ENCODE results near the gene RNF212. TPM values are rescaled to one million over a fixed set of nuclear protein-coding genes. Genes with fewer than 3 reads are reported as not detected.
"Not testable (repeated sequence)": the region's sequence is repeated elsewhere in the genome, so short reads cannot be mapped to it uniquely, and the experiment has no call there.

The RNF212 gene
- total and polyA plus RNA-seq, 7 experiments from 2014 or later = 1.8 to 6.7 (median 3.1) TPM

GRCh38 chr4:1137063-1137776 lies 23.9 kb upstream of the RNF212 start:
- Mint-ChIP-seq H3K9me3 (peaks cover 0 to 4% (median 0%) of the 10 kb centered on the region in 11 donors), H3K36me3 (peaks cover 0 to 6% (median 0%) of the 10 kb centered on the region in 5 donors), H3K27ac (peak overlapping the region in 8 of 9 donors; percentile 7 to 73 (median 53)), H3K4me3 (peak overlapping the region; percentile 42 to 88 (median 80)), H3K4me1 (peaks cover 7 to 29% (median 21%) of the 10 kb centered on the region in 7 donors), H3K27me3 (peaks cover 0 to 30% (median 0%) of the 10 kb centered on the region in 5 donors)
- ChIA-PET POLR2A (interaction anchor here (0.6 to 1.4 kb wide), 5 partner anchors 110 to 498 kb away, joined by 3 to 4 read pairs (median 4); partner anchors contain the start of gene CTBP1), CTCF (interaction anchor here (0.5 to 2.2 kb wide), 4 partner anchors 32 to 1456 kb away, joined by 3 to 7 read pairs (median 4); no protein-coding TSS in a partner anchor)
- Histone ChIP-seq H3K27ac (ENCODE audit: low read depth, low read length) (peak overlapping the region; percentile 41), H3K4me3 (ENCODE audit: low read length) (peak overlapping the region; percentile 41), H3K9me3 (ENCODE audit: control insufficient read depth in 2 of 3, low read length in 3 of 3) (no peaks in the 10 kb centered on the region), H3K36me3 (ENCODE audit: control insufficient read depth in 2 of 3, insufficient read depth in 3 of 3, low read length in 3 of 3) (no peaks in the 10 kb centered on the region), H3K4me1 (ENCODE audit: control insufficient read depth in 2 of 2, insufficient read depth in 2 of 2, low read length in 2 of 2) (peaks cover 0 to 13% of the 10 kb centered on the region in 2 donors), H3K27me3 (ENCODE audit: control insufficient read depth in 2 of 2, insufficient read depth in 2 of 2, low read length in 2 of 2) (no peaks in the 10 kb centered on the region)
- peak in 4 of 9 donors; percentile 14 to 33 (median 24) for DNase-seq
- ATAC-seq = peak; percentile 31
- intact Hi-C loops (cut with micrococcal nuclease) = no loop called here

GRCh38 chr4:1136048-1136447 lies 22.7 kb upstream of the RNF212 start:
- H3K4me1 Mint-ChIP-seq = peaks cover 7 to 29% (median 21%) of the 10 kb centered on the region in 7 donors
- H3K9me3 ChIP-seq (ENCODE audit: control insufficient read depth in 2 of 3, low read length in 3 of 3) = no peaks in the 10 kb centered on the region
- no peak overlapping the region for H3K4me3 ChIP-seq (ENCODE audit: low read length)
- H3K27ac ChIP-seq (ENCODE audit: low read depth, low read length) = no peak overlapping the region
- intact Hi-C loops (cut with micrococcal nuclease) = no loop called here
- peak overlapping the region in 9 of 10 donors; percentile 36 to 85 (median 56) for H3K4me3 Mint-ChIP-seq
- H3K4me1 ChIP-seq (ENCODE audit: control insufficient read depth in 2 of 2, insufficient read depth in 2 of 2, low read length in 2 of 2) = peaks cover 0 to 13% of the 10 kb centered on the region in 2 donors
- peak overlapping the region in 7 of 9 donors; percentile 2 to 90 (median 63) for H3K27ac Mint-ChIP-seq
- H3K27me3 ChIP-seq (ENCODE audit: control insufficient read depth in 2 of 2, insufficient read depth in 2 of 2, low read length in 2 of 2) = no peaks in the 10 kb centered on the region
- ATAC-seq = peak; percentile 24
- peaks cover 0 to 6% (median 0%) of the 10 kb centered on the region in 5 donors for H3K36me3 Mint-ChIP-seq
- H3K9me3 Mint-ChIP-seq = peaks cover 0 to 4% (median 0%) of the 10 kb centered on the region in 11 donors
- CTCF ChIA-PET = interaction anchor here (2.2 kb wide), 1 partner anchor 131 kb away, joined by 7 read pairs; no protein-coding TSS in a partner anchor
- H3K27me3 Mint-ChIP-seq = peaks cover 0 to 20% (median 0%) of the 10 kb centered on the region in 5 donors
- no peaks in the 10 kb centered on the region for H3K36me3 ChIP-seq (ENCODE audit: control insufficient read depth in 2 of 3, insufficient read depth in 3 of 3, low read length in 3 of 3)
- POLR2A ChIA-PET = interaction anchor here (0.6 kb wide), 1 partner anchor 196 kb away, joined by 3 read pairs; no protein-coding TSS in a partner anchor
- DNase-seq = peak in 3 of 9 donors; percentile 18 to 50 (median 38)

- no peak overlapping the region for H3K4me3 Mint-ChIP-seq
- no peak for DNase-seq
- CTCF ChIA-PET = interaction anchor here (4.0 kb wide), 1 partner anchor 133 kb away, joined by 34 read pairs; no protein-coding TSS in a partner anchor
- intact Hi-C loops (cut with micrococcal nuclease) = loop anchor here in 1 of 2 donors (5.0 kb wide), 1 partner anchor 69 kb away; no protein-coding TSS in a partner anchor
- H3K27ac Mint-ChIP-seq = no peak overlapping the region
- H3K4me1 ChIP-seq (ENCODE audit: control insufficient read depth in 2 of 2, insufficient read depth in 2 of 2, low read length in 2 of 2) = peaks cover 0 to 13% of the 10 kb centered on the region in 2 donors
- no peaks in the 10 kb centered on the region for H3K27me3 ChIP-seq (ENCODE audit: control insufficient read depth in 2 of 2, insufficient read depth in 2 of 2, low read length in 2 of 2)
- H3K9me3 Mint-ChIP-seq = peaks cover 0 to 2% (median 0%) of the 10 kb centered on the region in 11 donors
- H3K36me3 Mint-ChIP-seq = peaks cover 0 to 3% (median 0%) of the 10 kb centered on the region in 5 donors
- no peak overlapping the region for H3K27ac ChIP-seq (ENCODE audit: low read depth, low read length)
- ATAC-seq = no peak
- H3K36me3 ChIP-seq (ENCODE audit: control insufficient read depth in 2 of 3, insufficient read depth in 3 of 3, low read length in 3 of 3) = no peaks in the 10 kb centered on the region
- H3K4me1 Mint-ChIP-seq = peaks cover 7 to 34% (median 25%) of the 10 kb centered on the region in 7 donors
- H3K4me3 ChIP-seq (ENCODE audit: low read length) = no peak overlapping the region
- POLR2A ChIA-PET = interaction anchor here (0.9 kb wide), 1 partner anchor 131 kb away, joined by 3 read pairs; no protein-coding TSS in a partner anchor
- H3K9me3 ChIP-seq (ENCODE audit: control insufficient read depth in 2 of 3, low read length in 3 of 3) = no peaks in the 10 kb centered on the region
- H3K27me3 Mint-ChIP-seq = peaks cover 0 to 14% (median 0%) of the 10 kb centered on the region in 5 donors
Observed at GRCh38 chr4:1133033-1133432, 19.7 kb upstream of the RNF212 start.

GRCh38 chr4:1130316-1131186 lies 17.2 kb upstream of the RNF212 start:
- no peak overlapping the region for H3K27ac Mint-ChIP-seq
- intact Hi-C loops (cut with micrococcal nuclease) = loop anchor here (1.0 to 5.0 kb wide), 11 partner anchors 37 to 499 kb away; partner anchors contain the start of gene MAEA (in 1 of the 2)
- CTCF ChIA-PET = interaction anchor here (0.6 to 4.0 kb wide), 13 partner anchors 9 to 466 kb away, joined by 3 to 34 read pairs (median 3); partner anchors contain the start of gene UVSSA

GRCh38 chr4:1126506-1126905 lies 13.1 kb upstream of the RNF212 start:
- no peaks in the 10 kb centered on the region for H3K4me1 ChIP-seq (ENCODE audit: control insufficient read depth in 2 of 2, insufficient read depth in 2 of 2, low read length in 2 of 2)
- Mint-ChIP-seq H3K27me3 (peaks cover 0 to 35% (median 12%) of the 10 kb centered on the region in 5 donors), H3K9me3 (no peaks in the 10 kb centered on the region), H3K36me3 (no peaks in the 10 kb centered on the region), H3K4me3 (no peak overlapping the region), H3K4me1 (peaks cover 0 to 5% (median 4%) of the 10 kb centered on the region in 7 donors), H3K27ac (no peak overlapping the region)
- ChIA-PET POLR2A (no interaction called here), CTCF (interaction anchor here (1.2 kb wide), 1 partner anchor 229 kb away, joined by 3 read pairs; no protein-coding TSS in a partner anchor)
- no peak overlapping the region for H3K4me3 ChIP-seq (ENCODE audit: low read length)
- no peaks in the 10 kb centered on the region for H3K36me3 ChIP-seq (ENCODE audit: control insufficient read depth in 2 of 3, insufficient read depth in 3 of 3, low read length in 3 of 3)
- no peak for ATAC-seq
- no peak overlapping the region for H3K27ac ChIP-seq (ENCODE audit: low read depth, low read length)
- intact Hi-C loops (cut with micrococcal nuclease) = no loop called here
- H3K27me3 ChIP-seq (ENCODE audit: control insufficient read depth in 2 of 2, insufficient read depth in 2 of 2, low read length in 2 of 2) = no peaks in the 10 kb centered on the region
- no peaks in the 10 kb centered on the region for H3K9me3 ChIP-seq (ENCODE audit: control insufficient read depth in 2 of 3, low read length in 3 of 3)
- DNase-seq = no peak

More at GRCh38 chr4:1130316-1131186, 17.2 kb upstream of the RNF212 start:
- Mint-ChIP-seq H3K27me3 (peaks cover 0 to 24% (median 6%) of the 10 kb centered on the region in 5 donors), H3K9me3 (no peaks in the 10 kb centered on the region), H3K36me3 (no peaks in the 10 kb centered on the region), H3K4me1 (peaks cover 0 to 9% (median 4%) of the 10 kb centered on the region in 7 donors), H3K4me3 (peak overlapping the region in 1 of 10 donors; percentile 46)
- Histone ChIP-seq H3K4me1 (ENCODE audit: control insufficient read depth in 2 of 2, insufficient read depth in 2 of 2, low read length in 2 of 2) (no peaks in the 10 kb centered on the region), H3K36me3 (ENCODE audit: control insufficient read depth in 2 of 3, insufficient read depth in 3 of 3, low read length in 3 of 3) (no peaks in the 10 kb centered on the region), H3K9me3 (ENCODE audit: control insufficient read depth in 2 of 3, low read length in 3 of 3) (no peaks in the 10 kb centered on the region), H3K27ac (ENCODE audit: low read depth, low read length) (no peak overlapping the region), H3K4me3 (ENCODE audit: low read length) (no peak overlapping the region), H3K27me3 (ENCODE audit: control insufficient read depth in 2 of 2, insufficient read depth in 2 of 2, low read length in 2 of 2) (no peaks in the 10 kb centered on the region)
- DNase-seq (peak; percentile 55 to 86 (median 75)), ATAC-seq (peak; percentile 100)
- POLR2A ChIA-PET = no interaction called here

- DNase-seq; H3K36me3 Mint-ChIP-seq; H3K4me1 ChIP-seq (ENCODE audit: control insufficient read depth in 2 of 2, insufficient read depth in 2 of 2, low read length in 2 of 2); ATAC-seq; H3K27me3 ChIP-seq (ENCODE audit: control insufficient read depth in 2 of 2, insufficient read depth in 2 of 2, low read length in 2 of 2); H3K9me3 Mint-ChIP-seq; H3K9me3 ChIP-seq (ENCODE audit: control insufficient read depth in 2 of 3, low read length in 3 of 3); POLR2A ChIA-PET; CTCF ChIA-PET; H3K4me3 Mint-ChIP-seq; H3K36me3 ChIP-seq (ENCODE audit: control insufficient read depth in 2 of 3, insufficient read depth in 3 of 3, low read length in 3 of 3); intact Hi-C loops (cut with micrococcal nuclease); H3K4me3 ChIP-seq (ENCODE audit: low read length); H3K27ac ChIP-seq (ENCODE audit: low read depth, low read length); H3K27ac Mint-ChIP-seq; H3K4me1 Mint-ChIP-seq: not testable (repeated sequence)
- H3K27me3 Mint-ChIP-seq = peaks cover 0 to 37% (median 12%) of the 10 kb centered on the region in 5 donors
Observed at GRCh38 chr4:1125466-1125865, 12.1 kb upstream of the RNF212 start.

Data from naive thymus-derived CD4-positive, alpha-beta T cell (primary cell).